GM18858 (cell line): ENCODE data around the gene ZCCHC24.
A peak's percentile ranks its signal among the peaks of the same experiment; 100 is the strongest.
"Not testable (repeated sequence)": the region's sequence is repeated elsewhere in the genome, so short reads cannot be mapped to it uniquely, and the experiment has no call there.

ENCODE experiments used
- ATAC-seq: cut with Tn5 transposase; IDR thresholded peaks from one replicate; pipeline ENCODE4 v1.9.1; 2021; ENCODE audit not compliant: unreplicated experiment

Gene ZCCHC24

GRCh38 chr10:79350407-79351154 lies 94.8 kb downstream of the ZCCHC24 start:
- no peak for ATAC-seq

- no peak for ATAC-seq
Measured at GRCh38 chr10:79349766-79350406, 95.5 kb downstream of the ZCCHC24 start.

DNA sequence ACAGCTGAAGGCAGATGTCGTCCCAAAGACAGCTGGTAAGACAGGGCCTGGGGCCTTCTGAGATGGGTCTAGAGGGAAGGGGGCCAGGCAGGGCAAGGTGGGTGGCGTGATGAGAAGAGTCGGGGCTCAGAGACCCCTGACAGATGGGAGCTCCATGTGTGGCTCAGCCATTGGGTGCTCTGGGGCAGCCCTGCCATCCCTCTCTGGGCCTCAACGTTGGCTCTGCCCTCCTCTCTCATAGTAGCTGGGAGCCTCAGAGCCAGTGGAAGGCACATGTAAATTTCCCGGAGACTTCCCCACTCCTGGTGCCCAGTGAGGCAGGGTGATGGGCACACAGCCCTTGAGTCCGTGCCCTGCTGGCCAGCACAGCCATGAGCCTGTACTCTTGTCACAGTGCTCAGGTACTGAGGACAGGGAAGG lies 96.3 kb downstream of the ZCCHC24 start:
- ATAC-seq = no peak

GRCh38 chr10:79348640-79348988 lies 96.8 kb downstream of the ZCCHC24 start:
- ATAC-seq = no peak

- ATAC-seq = peak; percentile 58
Measured at GRCh38 chr10:79347894-79348639, 97.4 kb downstream of the ZCCHC24 start.

DNA sequence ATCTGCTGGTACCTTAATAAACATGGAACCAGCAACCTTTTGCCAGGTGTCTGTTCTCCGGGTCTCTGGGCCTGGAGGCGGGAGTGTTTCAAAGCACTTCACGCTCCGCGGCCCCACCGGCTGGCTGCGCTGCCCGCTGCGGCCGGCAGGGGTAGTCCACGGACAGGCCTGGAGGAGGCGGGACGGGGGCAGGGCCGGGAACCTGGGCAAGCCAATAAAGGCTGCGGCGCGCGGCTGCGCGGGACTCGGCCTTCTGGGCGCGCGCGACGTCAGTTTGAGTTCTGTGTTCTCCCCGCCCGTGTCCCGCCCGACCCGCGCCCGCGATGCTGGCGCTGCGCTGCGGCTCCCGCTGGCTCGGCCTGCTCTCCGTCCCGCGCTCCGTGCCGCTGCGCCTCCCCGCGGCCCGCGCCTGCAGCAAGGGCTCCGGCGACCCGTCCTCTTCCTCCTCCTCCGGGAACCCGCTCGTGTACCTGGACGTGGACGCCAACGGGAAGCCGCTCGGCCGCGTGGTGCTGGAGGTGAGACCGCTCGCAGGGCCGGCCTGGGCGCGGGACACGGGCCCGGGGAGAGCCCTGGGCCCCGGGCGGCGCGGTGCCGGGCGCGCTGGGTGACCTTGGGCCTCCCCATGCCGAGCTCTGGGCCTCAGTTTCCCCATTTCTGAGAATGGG lies 98.1 kb downstream of the ZCCHC24 start, which contains the start of gene PPIF:
Gene PPIF, plus strand, starts transcription at position 244 of the 668 bp plus-strand sequence. Its CDS starts 80 bp downstream, at position 324.
- peak; percentile 60 for ATAC-seq

DNA sequence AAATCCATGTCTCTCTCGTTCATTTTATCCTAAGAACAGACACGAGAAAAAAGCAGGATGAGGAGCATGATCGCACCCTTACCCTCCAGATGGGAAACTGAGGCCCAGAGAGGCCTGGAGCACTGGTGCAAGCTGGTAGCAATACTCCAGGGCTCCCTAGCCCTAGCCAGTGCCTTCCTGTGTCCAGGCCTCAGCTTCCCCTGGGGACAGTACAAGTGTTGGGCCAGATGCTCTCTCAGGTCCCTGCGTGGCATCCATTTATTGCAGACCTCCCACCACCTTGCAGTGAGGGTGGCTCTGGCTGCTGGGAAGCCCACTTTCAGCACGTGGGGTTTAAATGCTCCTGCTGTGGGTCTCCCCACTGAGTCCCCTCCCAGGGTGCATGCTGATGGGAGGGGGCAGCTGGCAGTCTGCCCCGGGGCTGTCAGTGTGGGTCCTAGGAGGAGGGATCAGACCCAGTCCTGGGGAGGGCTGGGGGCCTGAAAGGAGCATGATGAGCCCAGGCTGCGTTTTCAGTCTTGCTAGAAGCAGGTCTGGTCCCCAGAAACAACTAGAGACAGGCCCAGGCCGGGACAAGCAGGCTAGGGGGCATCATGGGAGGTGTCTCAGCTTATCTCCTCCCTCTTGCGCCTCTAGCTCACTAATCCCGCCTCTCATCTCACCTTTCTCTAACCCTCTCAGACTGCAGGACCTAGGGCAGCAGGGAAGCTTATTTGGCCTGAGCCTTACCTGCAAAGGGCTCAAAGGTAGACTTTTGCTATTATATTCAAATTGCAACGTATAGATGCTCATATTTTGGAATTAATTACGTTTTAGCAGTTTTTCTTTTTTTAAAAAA lies 98.8 kb downstream of the ZCCHC24 start:
- ATAC-seq = no peak

GRCh38 chr10:79346012-79346340 lies 99.4 kb downstream of the ZCCHC24 start:
- ATAC-seq = no peak

- no peak for ATAC-seq
Measured at GRCh38 chr10:79345241-79346011, 100.0 kb downstream of the ZCCHC24 start.

DNA sequence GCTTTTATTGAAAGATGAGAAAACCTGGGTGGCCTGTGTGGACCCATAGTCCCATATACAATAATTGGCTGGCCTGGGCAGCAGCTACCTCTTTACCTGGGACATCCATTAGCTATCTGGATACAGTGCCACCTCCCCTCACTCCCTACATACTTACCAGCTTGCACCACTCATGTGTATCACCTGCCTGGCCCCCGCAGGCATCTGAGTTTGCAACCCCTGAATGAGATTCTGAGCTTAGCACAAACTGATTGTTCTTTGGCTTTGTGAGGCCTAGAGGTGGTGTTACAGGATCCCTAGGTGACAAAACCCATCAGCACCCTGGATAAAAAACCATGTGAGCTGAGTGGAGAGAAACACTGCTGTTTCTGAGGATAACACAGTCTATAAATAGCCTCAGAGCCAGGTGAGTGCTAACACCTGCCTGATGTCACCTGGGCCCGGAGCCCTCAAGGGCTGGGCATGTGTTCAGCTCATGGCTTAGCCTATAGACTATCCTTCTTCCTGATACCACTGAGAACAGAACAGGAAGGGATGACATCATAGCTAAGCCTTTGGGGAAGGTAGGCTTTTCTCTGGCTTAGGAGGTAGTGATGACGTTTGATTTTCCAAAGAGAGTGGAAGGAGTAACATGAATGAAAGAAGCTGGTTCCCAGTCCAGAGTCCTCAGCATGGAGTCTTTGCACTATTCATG lies 100.8 kb downstream of the ZCCHC24 start:
- ATAC-seq = no peak

- ATAC-seq = no peak
Measured at GRCh38 chr10:79342811-79343561, 102.4 kb downstream of the ZCCHC24 start.

DNA sequence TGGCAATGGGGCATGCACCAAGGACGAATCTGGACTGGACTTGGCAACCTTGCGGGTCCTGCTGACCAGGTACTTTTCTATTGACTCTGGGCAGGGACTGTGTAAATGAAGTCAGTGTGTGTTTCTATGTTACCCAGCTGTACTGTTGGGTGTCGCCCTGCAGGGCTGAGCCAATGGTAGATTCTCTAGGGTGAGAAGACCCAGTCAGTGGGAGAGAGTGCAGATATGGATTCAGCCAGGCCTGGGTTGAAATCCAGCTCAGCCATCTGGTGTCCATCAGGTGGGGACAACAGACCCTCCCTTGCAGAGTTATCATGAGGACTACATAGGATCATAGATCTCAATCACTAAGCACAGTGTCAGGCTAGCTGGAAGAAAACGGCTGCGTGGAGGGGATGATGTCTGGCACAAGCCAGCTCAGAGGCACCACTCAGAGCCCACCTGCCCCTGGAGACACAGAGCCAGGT lies 103.1 kb downstream of the ZCCHC24 start:
- ATAC-seq = no peak

DNA sequence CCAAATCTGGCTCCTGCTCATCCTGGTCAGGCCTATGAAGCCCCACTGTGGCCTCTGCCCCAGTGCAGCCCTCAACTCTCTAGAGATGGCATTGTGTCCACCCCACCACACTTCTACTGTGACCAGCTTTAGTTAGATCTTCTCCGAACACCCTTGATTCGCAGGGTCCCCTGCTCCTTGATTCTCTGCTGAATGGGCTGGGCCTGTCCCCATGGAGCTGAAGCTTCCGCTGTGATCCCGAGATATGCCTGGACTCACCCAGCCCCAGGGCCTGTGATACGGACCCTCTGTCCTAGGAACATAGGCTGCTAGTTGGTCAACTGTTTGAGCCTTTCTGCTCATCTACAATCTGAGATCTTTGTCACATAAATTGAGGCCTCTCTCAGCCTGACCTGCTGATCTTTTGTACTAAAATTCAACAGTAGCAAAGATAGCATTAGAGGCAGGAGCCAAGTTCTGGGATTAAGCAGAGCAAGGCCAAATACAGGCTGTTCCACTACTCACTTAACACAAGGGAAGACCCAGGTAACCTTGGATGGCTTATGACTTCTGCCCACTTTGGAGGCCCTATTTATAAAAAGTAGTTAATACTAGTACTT lies 104.7 kb downstream of the ZCCHC24 start:
- ATAC-seq = no peak

- ATAC-seq = no peak
Measured at GRCh38 chr10:79339266-79339665, 106.2 kb downstream of the ZCCHC24 start.

GRCh38 chr10:79337783-79338469 lies 107.5 kb downstream of the ZCCHC24 start:
- ATAC-seq = not testable (repeated sequence)

- ATAC-seq = no peak
Measured at GRCh38 chr10:79336739-79337138, 108.7 kb downstream of the ZCCHC24 start.

DNA sequence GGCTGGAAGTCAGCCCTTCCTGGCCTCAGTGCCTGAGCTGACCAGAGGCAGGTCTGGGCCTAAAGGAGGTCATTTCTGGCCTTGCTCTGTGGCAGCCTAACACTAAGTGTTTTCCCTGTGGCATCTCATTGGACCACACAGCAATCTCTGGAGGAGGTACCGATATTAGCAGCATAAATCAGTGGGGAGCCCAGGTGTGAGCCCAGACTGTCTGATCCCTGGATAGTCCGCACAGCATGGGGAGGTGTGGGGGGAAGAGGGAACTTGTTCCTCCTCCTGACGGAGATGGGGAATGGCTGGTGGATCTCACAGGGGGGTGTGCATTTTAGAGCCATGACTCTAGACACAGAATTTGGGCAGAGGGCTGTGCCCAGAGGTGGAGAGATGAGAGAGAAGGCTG lies 109.1 kb downstream of the ZCCHC24 start:
- no peak for ATAC-seq
